ENCODE measurements around the gene VWA3B.
"Not testable (repeated sequence)": the region's sequence is repeated elsewhere in the genome, so short reads cannot be mapped to it uniquely, and the experiment has no call there.

Gene VWA3B

GRCh38 chr2:98130073-98130472 is 43.1 kb downstream of the VWA3B start:
- DNase-seq (ENCODE audit: low spot score): not testable (repeated sequence)

- DNase-seq (ENCODE audit: low spot score): no peak
Observed at GRCh38 chr2:98134172-98135005, 47.4 kb downstream of the VWA3B start.

GRCh38 chr2:98137196-98137595 is 50.2 kb downstream of the VWA3B start:
- DNase-seq (ENCODE audit: low spot score): no peak

DNA sequence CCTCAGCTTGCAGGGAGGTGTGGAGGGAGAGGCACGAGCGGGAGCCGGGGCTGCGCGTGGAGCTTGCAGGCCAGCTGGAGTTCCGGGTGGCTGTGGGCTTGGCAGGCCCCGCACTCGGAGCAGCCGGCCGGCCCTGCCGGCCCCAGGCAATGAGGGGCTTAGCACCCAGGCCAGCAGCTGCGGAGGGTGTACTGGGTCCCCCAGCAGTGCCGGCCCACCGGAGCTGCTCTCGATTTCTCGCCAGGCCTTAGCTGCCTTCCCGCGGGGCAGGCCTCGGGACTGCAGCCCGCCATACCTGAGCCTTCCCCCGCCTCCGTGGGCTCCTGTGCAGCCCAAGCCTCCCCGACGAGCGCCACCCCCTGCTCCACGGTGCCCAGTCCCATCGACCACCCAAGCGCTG is 52.0 kb downstream of the VWA3B start:
- DNase-seq (ENCODE audit: low spot score): not testable (repeated sequence)

- no peak for DNase-seq (ENCODE audit: low spot score)
Observed at GRCh38 chr2:98140210-98140609, 53.2 kb downstream of the VWA3B start.

DNA sequence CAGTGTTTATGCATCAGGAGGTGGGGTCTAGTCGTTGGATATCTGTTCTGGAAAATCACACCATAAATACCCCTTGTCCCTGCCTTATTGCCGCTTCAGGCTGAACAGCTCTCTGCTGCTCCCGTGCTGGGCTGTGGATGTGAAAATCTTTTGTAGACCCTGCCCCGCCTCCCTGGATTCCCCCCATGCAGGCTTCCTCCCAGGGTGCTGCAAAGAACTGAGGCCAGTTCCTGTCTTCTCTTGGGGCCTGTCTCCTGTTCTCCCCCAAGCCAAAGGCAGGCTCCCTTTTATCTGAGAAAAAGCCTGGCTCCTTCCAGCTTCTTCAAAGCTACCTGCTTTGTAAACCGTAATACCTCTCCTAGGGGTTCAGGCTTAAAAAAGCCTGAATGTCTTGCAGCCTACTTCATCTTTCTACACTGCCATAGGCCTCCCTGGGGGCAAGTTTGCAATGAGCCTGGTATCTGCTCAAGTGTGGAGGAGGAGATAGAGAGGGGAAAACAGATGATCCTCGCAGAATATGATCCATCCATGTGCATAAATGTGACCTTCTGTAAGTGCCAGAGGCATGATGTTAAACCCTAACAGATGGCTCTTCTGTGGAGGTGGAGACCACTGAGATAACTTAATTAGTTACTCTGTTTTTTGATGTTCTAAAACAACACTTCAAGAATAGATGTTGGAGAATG is 55.3 kb downstream of the VWA3B start:
- DNase-seq (ENCODE audit: low spot score): no peak

DNA sequence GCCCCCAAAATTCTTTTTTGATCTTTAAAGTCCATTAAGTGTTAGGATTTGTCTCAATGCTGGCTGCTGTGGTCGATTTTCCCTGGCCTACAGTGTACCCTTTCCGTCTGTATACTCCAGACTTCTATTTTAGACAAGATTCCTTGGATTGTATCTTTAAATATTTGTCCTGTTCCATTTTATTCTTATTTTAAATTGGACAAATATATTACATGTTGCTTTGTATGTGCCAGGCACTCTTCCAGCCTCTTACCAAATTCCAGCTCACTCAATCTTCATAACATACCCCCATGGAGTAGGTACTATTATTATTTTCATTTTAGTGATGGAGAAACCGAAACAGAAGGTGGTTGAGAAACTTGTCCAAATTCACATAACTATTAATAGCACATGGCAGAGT is 58.1 kb downstream of the VWA3B start:
- DNase-seq (ENCODE audit: low spot score): no peak

DNA sequence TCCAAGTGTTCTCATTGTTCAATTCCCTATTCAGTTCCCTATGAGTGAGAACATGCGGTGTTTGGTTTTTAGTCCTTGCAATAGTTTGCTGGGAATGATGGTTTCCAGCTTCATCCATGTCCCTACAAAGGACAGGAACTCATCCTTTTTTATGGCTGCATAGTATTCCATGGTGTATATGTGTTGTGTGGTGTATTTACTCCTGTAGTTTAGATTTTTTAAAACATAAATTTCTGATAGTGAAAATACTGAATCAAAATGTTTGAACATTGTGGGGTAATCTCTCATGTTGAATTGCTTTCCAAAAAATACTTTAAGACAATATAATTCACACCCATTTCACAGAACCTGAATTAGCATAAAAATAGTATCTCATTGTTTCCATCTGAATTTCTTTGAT is 60.9 kb downstream of the VWA3B start:
- DNase-seq (ENCODE audit: low spot score): not testable (repeated sequence)

GRCh38 chr2:98148595-98149332 is 61.8 kb downstream of the VWA3B start:
- DNase-seq (ENCODE audit: low spot score): no peak

DNA sequence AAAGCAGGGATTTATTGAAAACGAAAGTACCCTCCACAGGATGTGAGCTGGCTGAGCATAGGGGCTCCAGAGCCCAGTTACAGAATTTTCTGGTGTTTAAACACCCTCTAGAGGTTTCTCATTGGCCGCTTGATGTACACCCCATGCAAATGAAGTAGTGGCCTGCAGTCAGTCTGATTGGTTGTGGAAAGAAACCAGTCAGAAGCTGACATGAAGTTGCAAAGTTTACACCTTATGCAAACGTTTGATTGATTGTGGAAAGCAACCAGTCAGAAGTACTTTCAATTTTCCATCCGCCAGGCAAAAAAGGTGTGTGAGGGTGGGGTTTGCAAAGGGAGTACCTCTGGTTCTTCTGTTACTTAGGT is 62.3 kb downstream of the VWA3B start:
- peak; percentile 62 for DNase-seq (ENCODE audit: low spot score)

DNA sequence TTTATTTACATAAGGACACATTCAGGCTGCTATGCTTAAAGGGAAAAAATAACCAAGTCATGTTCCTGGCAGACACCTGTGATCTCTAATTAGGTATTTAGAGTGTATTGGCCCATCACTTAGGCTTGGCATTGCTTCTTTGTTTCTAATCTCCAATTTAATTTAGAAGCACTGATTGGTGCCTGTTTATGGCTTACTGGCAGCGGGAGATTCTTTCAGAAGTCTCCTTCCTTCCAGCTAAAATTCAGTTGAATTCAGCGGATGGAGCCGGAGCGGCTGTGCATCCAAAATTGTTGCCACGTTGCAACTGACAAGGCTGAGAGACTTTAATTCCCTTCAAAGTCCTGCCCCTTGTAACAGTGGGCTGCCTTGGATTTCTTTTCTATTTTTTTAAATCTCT is 66.5 kb downstream of the VWA3B start:
- no peak for DNase-seq (ENCODE audit: low spot score)

DNA sequence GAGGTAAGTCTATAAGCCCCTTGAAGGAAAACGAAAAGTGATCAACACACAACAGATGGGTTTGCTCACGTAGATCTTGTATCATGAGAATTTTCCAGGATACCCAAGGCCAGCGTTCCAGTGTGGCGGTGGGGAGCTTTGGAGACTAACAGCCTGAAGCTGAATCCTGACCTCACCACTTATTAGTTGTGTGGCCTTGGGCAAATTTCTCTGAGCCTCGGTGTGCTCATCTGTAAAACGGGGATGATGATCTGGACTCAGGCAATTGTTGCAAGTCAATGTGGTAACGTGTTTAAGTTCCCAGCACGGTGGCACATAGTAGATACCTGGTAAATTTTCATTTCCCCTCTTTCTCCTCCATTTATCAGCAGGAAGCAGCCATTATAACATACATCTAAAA is 68.3 kb downstream of the VWA3B start:
- DNase-seq (ENCODE audit: low spot score): no peak

GRCh38 chr2:98155716-98156115 is 68.7 kb downstream of the VWA3B start:
- no peak for DNase-seq (ENCODE audit: low spot score)

- DNase-seq (ENCODE audit: low spot score): no peak
Observed at GRCh38 chr2:98156304-98156703, 69.3 kb downstream of the VWA3B start.

- no peak for DNase-seq (ENCODE audit: low spot score)
Observed at GRCh38 chr2:98157557-98157956, 70.6 kb downstream of the VWA3B start.

GRCh38 chr2:98158305-98158704 is 71.3 kb downstream of the VWA3B start:
- DNase-seq (ENCODE audit: low spot score): no peak

DNA sequence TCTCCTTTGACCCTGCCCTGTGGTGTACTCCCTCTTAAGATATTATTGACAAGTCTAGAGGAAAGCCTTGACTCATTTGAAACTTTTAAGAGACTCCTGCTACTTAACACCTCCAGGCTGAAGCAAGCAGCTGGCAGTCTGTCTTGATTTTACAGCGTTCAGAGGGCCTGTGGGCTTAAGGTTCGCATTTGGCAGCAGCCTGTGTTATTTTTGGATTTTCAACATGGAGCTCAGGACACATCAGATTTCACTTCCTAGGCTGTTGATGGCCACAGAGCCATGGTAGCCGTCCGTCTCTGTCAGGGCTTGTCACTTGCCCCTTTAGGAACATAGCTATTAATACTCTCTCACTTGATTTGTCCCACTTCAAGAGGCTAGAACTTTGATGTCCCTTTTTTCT is 73.6 kb downstream of the VWA3B start:
- DNase-seq (ENCODE audit: low spot score): no peak

DNA sequence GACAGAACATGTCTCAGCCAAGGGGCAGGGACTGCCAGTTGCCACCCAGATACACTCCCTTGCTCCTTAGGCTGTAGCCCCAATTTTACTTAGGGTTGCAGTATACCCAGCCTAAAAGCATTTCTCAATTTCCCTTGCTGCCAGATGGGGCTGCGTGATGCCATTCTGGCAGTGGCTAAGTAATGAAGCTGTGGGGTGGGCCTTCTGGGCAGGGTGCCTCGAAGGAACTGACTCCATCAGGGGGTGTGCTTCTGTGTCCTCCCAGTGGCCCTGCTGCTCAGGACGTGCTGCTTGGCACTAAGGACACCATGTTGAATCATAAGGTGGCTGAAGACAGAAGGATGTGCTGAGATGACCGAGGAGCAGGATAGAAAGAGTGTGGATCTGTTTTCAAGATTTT is 74.2 kb downstream of the VWA3B start:
- DNase-seq (ENCODE audit: low spot score): no peak

GRCh38 chr2:98164256-98164655 is 77.3 kb downstream of the VWA3B start:
- no peak for DNase-seq (ENCODE audit: low spot score)

GRCh38 chr2:98165516-98166071 is 78.6 kb downstream of the VWA3B start:
- DNase-seq (ENCODE audit: low spot score): no peak

DNA sequence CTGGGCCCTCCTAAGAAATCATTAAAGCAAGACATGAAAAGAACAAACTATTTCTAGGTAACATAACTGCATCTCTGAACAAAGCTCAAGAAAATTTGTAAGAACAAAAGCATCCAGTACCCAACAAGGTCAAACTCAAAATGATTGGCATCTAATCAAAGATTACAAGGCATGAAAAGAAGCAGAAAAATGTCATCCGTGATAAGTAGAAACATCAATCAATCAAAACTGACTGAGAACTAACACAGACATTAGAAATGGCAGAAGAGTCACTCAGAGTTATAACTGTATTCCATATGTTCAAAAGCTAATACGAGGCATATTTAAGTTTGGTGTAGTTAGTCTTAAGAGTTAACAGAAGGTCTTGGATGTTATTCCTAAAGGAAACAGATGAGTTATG is 80.9 kb downstream of the VWA3B start:
- no peak for DNase-seq (ENCODE audit: low spot score)

- DNase-seq (ENCODE audit: low spot score): peak; percentile 12
Observed at GRCh38 chr2:98170076-98170475, 83.1 kb downstream of the VWA3B start.
